BJ (cell line): ENCODE measurements around the gene UBE2I. TPM values are rescaled to one million over a fixed set of nuclear protein-coding genes. Genes with fewer than 3 reads are reported as not detected.

Source experiments
- CTCF ChIA-PET: fragments of 350-600 bp; formaldehyde crosslinking; extraction: SDS; loops from one replicate; lab custom pipeline; 2021; ENCODE audit warnings: antibody characterized with exemption, inconsistent platforms; lab: Yijun Ruan, JAX
- POLR2A ChIA-PET: fragments of 300-600 bp; sonication (Branson Sonifier 250); formaldehyde crosslinking; extraction: SDS; loops from one replicate; lab custom pipeline; 2021; ENCODE audit warnings: antibody characterized with exemption; lab: Charles Lee
- DNase-seq: peaks from one replicate; pipeline ENCODE4 v3.0.0-alpha.2; 2011; ENCODE audit warnings: low read depth
- H3K27me3 ChIP-seq: 2 replicates; pipeline ENCODE4 v1.6.0; 2011; ENCODE audit warnings: low read length; ENCODE audit not compliant: control insufficient read depth, insufficient read depth
- H3K36me3 ChIP-seq: 2 replicates; pipeline ENCODE4 v1.5.1; 2011; ENCODE audit warnings: low read length; ENCODE audit not compliant: control insufficient read depth, insufficient read depth
- H3K4me3 ChIP-seq: 2 replicates; pipeline ENCODE4 v1.5.1; 2011; ENCODE audit warnings: low read depth, mild to moderate bottlenecking, control low read depth, low read length
- polyA plus RNA-seq: library from polyadenylated mRNA; depleted of rRNA; stranded (reverse); fragments of >200 nt; gene quantifications from 2 replicates; pipeline ENCODE4 v1.2.3, GENCODE V29; 2011
- TF ChIP-seq, protein P1 (sequence below): IDR thresholded peaks from 2 replicates; pipeline ENCODE4 v1.5.1; 2011; ENCODE audit warnings: low read depth, mild to moderate bottlenecking, control low read depth, inconsistent platforms, low read length, moderate library complexity; ENCODE audit not compliant: insufficient read depth

Gene UBE2I
- polyA plus RNA-seq, 1 experiment, result 81.2 TPM

DNA sequence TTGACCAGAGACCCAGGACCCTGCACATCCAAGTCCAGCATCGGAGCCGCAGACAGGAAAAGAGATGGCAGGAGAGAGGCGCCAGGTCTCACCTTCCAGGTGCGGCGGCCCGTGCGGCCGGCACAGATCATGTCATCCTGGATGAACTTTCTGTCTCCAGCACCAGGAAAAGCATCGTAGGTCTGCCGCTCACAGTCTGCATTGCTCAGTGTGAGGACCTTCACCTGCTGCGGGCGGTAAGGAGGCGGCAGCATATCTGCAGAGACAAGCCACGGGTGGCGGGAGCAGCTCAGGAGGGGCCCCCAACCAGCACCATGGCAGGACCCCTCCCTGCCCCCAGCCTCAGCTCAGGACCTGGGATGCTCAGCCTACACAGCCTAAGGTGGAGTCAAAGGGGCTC, 35.6 kb upstream of the UBE2I start:
- TF ChIP-seq, protein P1, sequence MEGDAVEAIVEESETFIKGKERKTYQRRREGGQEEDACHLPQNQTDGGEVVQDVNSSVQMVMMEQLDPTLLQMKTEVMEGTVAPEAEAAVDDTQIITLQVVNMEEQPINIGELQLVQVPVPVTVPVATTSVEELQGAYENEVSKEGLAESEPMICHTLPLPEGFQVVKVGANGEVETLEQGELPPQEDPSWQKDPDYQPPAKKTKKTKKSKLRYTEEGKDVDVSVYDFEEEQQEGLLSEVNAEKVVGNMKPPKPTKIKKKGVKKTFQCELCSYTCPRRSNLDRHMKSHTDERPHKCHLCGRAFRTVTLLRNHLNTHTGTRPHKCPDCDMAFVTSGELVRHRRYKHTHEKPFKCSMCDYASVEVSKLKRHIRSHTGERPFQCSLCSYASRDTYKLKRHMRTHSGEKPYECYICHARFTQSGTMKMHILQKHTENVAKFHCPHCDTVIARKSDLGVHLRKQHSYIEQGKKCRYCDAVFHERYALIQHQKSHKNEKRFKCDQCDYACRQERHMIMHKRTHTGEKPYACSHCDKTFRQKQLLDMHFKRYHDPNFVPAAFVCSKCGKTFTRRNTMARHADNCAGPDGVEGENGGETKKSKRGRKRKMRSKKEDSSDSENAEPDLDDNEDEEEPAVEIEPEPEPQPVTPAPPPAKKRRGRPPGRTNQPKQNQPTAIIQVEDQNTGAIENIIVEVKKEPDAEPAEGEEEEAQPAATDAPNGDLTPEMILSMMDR, result no peak
- ChIA-PET CTCF (no interaction called here), POLR2A (no interaction called here)
- Histone ChIP-seq H3K36me3 (no peaks in the 10 kb centered on the region), H3K27me3 (no peaks in the 10 kb centered on the region; the same call in 1 of the 2 replicates), H3K4me3 (no peak overlapping the region)
- DNase-seq, result no peak

DNA sequence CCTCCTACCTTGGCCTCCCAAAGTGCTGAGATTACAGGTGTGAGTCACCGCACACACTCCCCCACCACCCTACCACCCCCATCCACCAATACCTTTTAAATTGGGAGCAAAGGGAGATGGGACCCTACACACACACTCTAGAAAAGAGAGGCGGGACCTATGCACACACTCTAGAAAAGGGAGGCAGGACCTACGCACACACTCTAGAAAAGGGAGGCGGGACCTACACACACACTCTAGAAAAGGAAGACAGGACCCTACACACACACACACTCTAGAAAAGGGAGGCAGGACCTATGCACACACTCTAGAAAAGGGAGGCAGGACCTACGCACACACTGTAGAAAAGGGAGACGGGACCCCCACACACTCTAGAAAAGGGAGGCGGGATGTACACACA, 34.7 kb upstream of the UBE2I start:
- TF ChIP-seq, protein P1, result no peak
- CTCF ChIA-PET, result no interaction called here
- POLR2A ChIA-PET, result no interaction called here
- H3K27me3 ChIP-seq, result no peaks in the 10 kb centered on the region; the same call in 1 of the 2 replicates
- no peaks in the 10 kb centered on the region for H3K36me3 ChIP-seq
- DNase-seq, result no peak
- H3K4me3 ChIP-seq, result no peak overlapping the region

DNA sequence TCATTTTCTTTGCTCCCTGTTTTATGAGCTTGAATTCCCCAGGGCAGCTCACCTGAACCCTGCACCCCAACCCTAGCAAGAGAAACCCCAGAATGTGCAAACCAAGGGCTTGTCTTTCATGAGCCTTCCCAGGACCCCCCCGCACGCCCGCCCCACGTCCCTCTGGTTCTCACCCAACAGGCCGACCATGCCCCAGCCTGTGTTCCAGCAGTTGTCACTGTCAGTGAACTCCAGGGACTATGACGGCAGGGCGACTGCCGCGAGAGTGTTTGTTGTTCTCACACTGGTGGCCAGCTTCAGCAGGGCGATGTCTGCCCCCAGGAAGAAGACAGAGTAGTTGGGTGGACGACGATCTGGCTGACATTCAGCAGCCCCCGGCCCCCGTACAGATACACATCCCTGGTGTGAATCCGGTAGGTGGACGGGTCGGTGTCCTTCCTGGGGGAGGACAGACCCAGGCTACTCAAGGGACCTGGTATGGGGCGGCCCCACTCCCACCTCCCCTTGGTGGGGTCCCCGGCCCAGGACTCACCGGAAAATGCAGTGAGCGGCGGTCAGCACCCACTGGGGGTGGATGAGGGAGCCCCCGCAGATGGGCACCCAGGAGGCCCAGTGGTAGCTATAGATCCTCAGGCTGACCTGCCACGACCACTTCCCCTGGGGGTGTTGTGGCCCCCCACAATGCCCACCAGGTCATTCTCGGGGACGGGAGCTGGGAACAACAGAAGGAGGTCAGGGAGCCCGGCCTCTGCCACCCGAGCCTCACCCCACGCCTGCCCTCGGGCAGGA, 33.5 kb upstream of the UBE2I start:
- DNase-seq, result no peak
- POLR2A ChIA-PET, result no interaction called here
- CTCF ChIA-PET, result interaction anchor here (1.0 kb wide), 1 partner anchor 25 kb away, joined by 4 read pairs; no protein-coding TSS in a partner anchor
- H3K4me3 ChIP-seq, result no peak overlapping the region
- no peaks in the 10 kb centered on the region; the same call in 1 of the 2 replicates for H3K27me3 ChIP-seq
- TF ChIP-seq, protein P1, result no peak
- no peaks in the 10 kb centered on the region for H3K36me3 ChIP-seq

DNA sequence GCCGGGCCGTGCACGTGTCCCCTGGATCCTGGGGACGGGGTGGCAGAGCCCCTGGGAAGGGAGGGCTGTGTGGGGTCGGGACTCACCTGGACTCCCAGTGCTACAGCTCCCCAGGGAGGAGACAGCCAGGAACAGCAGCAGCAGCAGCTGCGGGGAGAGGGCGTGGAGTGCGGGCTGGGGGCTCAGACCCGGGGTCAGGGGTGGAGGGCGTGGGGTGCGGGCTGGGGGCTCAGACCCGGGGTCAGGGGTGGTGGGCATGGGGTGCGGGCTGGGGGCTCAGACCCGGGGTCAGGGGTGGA, 32.9 kb upstream of the UBE2I start:
- ChIA-PET CTCF (interaction anchor here (1.0 kb wide), 1 partner anchor 24 kb away, joined by 4 read pairs; no protein-coding TSS in a partner anchor), POLR2A (no interaction called here)
- TF ChIP-seq, protein P1, result no peak
- Histone ChIP-seq H3K4me3 (no peak overlapping the region), H3K27me3 (no peaks in the 10 kb centered on the region; the same call in 1 of the 2 replicates), H3K36me3 (no peaks in the 10 kb centered on the region)
- no peak for DNase-seq

DNA sequence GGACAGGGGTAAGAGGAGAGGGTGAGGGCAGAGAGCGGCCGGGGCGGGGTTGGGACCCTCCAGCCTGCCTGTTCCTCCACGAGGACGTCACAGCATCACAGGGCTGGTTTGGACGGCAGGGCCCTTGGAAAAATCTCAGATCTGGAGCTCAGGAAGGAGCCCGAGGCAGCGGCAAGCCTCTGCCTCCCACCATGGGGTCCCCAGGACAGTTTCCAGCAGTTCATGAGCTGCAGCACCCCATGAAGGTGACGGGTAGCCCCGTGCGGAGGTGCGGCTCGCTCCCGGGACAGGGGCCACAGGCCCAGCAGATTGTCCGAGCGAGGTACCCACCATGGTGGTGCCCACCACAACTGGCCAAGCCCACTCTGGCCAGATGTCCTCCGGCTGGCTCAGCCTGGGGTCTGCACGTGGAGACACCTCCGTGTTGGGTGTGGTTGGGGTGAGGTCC, 32.3 kb upstream of the UBE2I start:
- TF ChIP-seq, protein P1, result no peak
- CTCF ChIA-PET, result interaction anchor here (0.5 kb wide), 1 partner anchor 140 kb away, joined by 3 read pairs; no protein-coding TSS in a partner anchor
- Histone ChIP-seq H3K36me3 (no peaks in the 10 kb centered on the region), H3K4me3 (no peak overlapping the region), H3K27me3 (no peaks in the 10 kb centered on the region; the same call in 1 of the 2 replicates)
- no peak for DNase-seq
- POLR2A ChIA-PET, result no interaction called here
